Trophoblast cell (in vitro differentiated cells and primary cell): Measurements from ENCODE around the gene SPACA4.

ENCODE experiments used
- DNase-seq, 2 donors: peaks; one replicate each; pipeline ENCODE4 v3.0.0-alpha.2; 2016
- H2AFZ ChIP-seq: 2 replicates; pipeline ENCODE4 v1.6.1; 2013; ENCODE audit warnings: low read length, moderate library complexity, mild to moderate bottlenecking; ENCODE audit not compliant: insufficient read depth, poor library complexity
- H2AK5ac ChIP-seq: 2 replicates; pipeline ENCODE4 v1.6.1; 2013; ENCODE audit warnings: mild to moderate bottlenecking, low read length
- H2BK120ac ChIP-seq: 2 replicates; pipeline ENCODE4 v1.6.1; 2013; ENCODE audit warnings: low read length, mild to moderate bottlenecking, moderate library complexity; ENCODE audit not compliant: insufficient read depth, poor library complexity
- H2BK12ac ChIP-seq: 2 replicates; pipeline ENCODE4 v1.6.1; 2013; ENCODE audit warnings: mild to moderate bottlenecking, low read length, moderate library complexity
- H2BK5ac ChIP-seq: 2 replicates; pipeline ENCODE4 v1.6.1; 2013; ENCODE audit warnings: low read length, low read depth, moderate library complexity, mild to moderate bottlenecking; ENCODE audit not compliant: poor library complexity
- H3K14ac ChIP-seq: 2 replicates; pipeline ENCODE4 v1.6.1; 2013; ENCODE audit warnings: mild to moderate bottlenecking, low read length
- H3K18ac ChIP-seq: 2 replicates; pipeline ENCODE4 v1.6.1; 2013; ENCODE audit warnings: mild to moderate bottlenecking, low read length
- H3K23ac ChIP-seq: 2 replicates; pipeline ENCODE4 v1.6.1; 2013; ENCODE audit warnings: low read length
- H3K27ac ChIP-seq: 2 replicates; pipeline ENCODE4 v1.5.1; 2013; ENCODE audit warnings: low read depth, mild to moderate bottlenecking, inconsistent platforms, low read length, moderate library complexity
- H3K27me3 ChIP-seq: 2 replicates; pipeline ENCODE4 v1.6.1; 2013; ENCODE audit warnings: inconsistent platforms, mild to moderate bottlenecking, low read length, moderate library complexity; ENCODE audit not compliant: insufficient read depth
- H3K36me3 ChIP-seq, 2 experiments: 1 replicate in 1 of 2; 2 replicates in 1 of 2; pipeline ENCODE4 v1.6.1; 2013; ENCODE audit warnings: low read length in 2 of 2, mild to moderate bottlenecking in 2 of 2, moderate library complexity in 1 of 2; ENCODE audit not compliant: insufficient read depth in 2 of 2, control insufficient read depth in 1 of 2
- H3K4ac ChIP-seq: 2 replicates; pipeline ENCODE4 v1.6.1; 2013; ENCODE audit warnings: low read depth, mild to moderate bottlenecking, low read length, moderate library complexity
- H3K4me1 ChIP-seq, 2 experiments: 1 replicate in 1 of 2; 2 replicates in 1 of 2; pipeline ENCODE4 v1.6.1; 2013; ENCODE audit warnings: low read length in 2 of 2, mild to moderate bottlenecking in 2 of 2, moderate library complexity in 1 of 2; ENCODE audit not compliant: insufficient read depth in 2 of 2, control insufficient read depth in 1 of 2
- H3K4me2 ChIP-seq: 2 replicates; pipeline ENCODE4 v1.6.1; 2013; ENCODE audit warnings: inconsistent platforms, mild to moderate bottlenecking, low read length, moderate library complexity
- H3K4me3 ChIP-seq: 2 replicates; pipeline ENCODE4 v1.5.1; 2013; ENCODE audit warnings: mild to moderate bottlenecking, low read depth, low read length, inconsistent platforms
- H3K79me1 ChIP-seq: one replicate; pipeline ENCODE4 v1.6.1; 2013; ENCODE audit warnings: low read length
- H3K79me2 ChIP-seq: 2 replicates; pipeline ENCODE4 v1.6.1; 2013; ENCODE audit warnings: low read length, mild to moderate bottlenecking; ENCODE audit not compliant: control insufficient read depth, insufficient read depth, poor library complexity
- H3K9ac ChIP-seq: 2 replicates; pipeline ENCODE4 v1.6.1; 2013; ENCODE audit warnings: mild to moderate bottlenecking, low read length
- H3K9me3 ChIP-seq: 2 replicates; pipeline ENCODE4 v1.6.1; 2013; ENCODE audit warnings: low read depth, mild to moderate bottlenecking, control low read depth, inconsistent platforms, low read length; ENCODE audit not compliant: insufficient read depth
- H4K12ac ChIP-seq: 2 replicates; pipeline ENCODE4 v1.6.1; 2013; ENCODE audit warnings: low read depth, mild to moderate bottlenecking, low read length, moderate library complexity
- H4K8ac ChIP-seq: 2 replicates; pipeline ENCODE4 v1.6.1; 2013; ENCODE audit warnings: low read depth, mild to moderate bottlenecking, low read length, moderate library complexity
- H4K91ac ChIP-seq: one replicate; pipeline ENCODE4 v1.6.1; 2013; ENCODE audit warnings: low read depth, mild to moderate bottlenecking, low read length, moderate library complexity
- WGBS: extraction: QIAGEN DNeasy Blood & Tissue Kit; methylation state at CpG from one replicate; pipeline ENCODE4 v1.1.7; 2013; ENCODE audit warnings: missing lambda C conversion rate; ENCODE audit not compliant: insufficient read length, insufficient coverage; ENCODE audit errors: extremely low coverage; 5-methylcytosine and 5-hydroxymethylcytosine counted together

The SPACA4 gene

GRCh38 chr19:48596679-48597465 is 9.7 kb upstream of the SPACA4 start:
- Histone ChIP-seq H3K4me3 (no peak overlapping the region), H3K4me2 (no peak overlapping the region), H3K79me1 (no peaks in the 10 kb centered on the region), H3K18ac (no peak overlapping the region), H3K14ac (no peak overlapping the region), H2BK120ac (no peak overlapping the region), H3K4me1 (no peaks in the 10 kb centered on the region), H2AFZ (no peak overlapping the region), H2BK12ac (no peak overlapping the region), H4K12ac (no peak overlapping the region), H4K8ac (no peak overlapping the region), H4K91ac (no peak overlapping the region), H3K36me3 (no peaks in the 10 kb centered on the region), H3K4ac (no peak overlapping the region), H2AK5ac (no peak overlapping the region), H3K9me3 (no peaks in the 10 kb centered on the region), H3K23ac (no peak overlapping the region), H3K27me3 (no peaks in the 10 kb centered on the region), H2BK5ac (no peak overlapping the region), H3K79me2 (no peaks in the 10 kb centered on the region), H3K27ac (no peak overlapping the region), H3K9ac (no peak overlapping the region)
- DNase-seq: no peak
- no CpG with 5 or more reads among the region's 39 CpGs for WGBS

GRCh38 chr19:48598996-48599700 is 7.4 kb upstream of the SPACA4 start:
- no peak overlapping the region for H4K12ac ChIP-seq

GRCh38 chr19:48600679-48601417 is 5.7 kb upstream of the SPACA4 start:
- no peaks in the 10 kb centered on the region for H3K36me3 ChIP-seq
- DNase-seq: no peak
- WGBS: no CpG with 5 or more reads among the region's 21 CpGs
- H3K4ac ChIP-seq: no peak overlapping the region
- H3K23ac ChIP-seq: no peak overlapping the region
- H3K9ac ChIP-seq: no peak overlapping the region
- no peak overlapping the region for H2AK5ac ChIP-seq
- no peak overlapping the region for H3K14ac ChIP-seq
- H3K79me1 ChIP-seq: no peaks in the 10 kb centered on the region
- H4K91ac ChIP-seq: no peak overlapping the region
- H4K8ac ChIP-seq: no peak overlapping the region
- no peak overlapping the region for H2BK5ac ChIP-seq
- H3K4me1 ChIP-seq: no peaks in the 10 kb centered on the region
- H4K12ac ChIP-seq: no peak overlapping the region
- H3K4me3 ChIP-seq: no peak overlapping the region
- no peak overlapping the region for H2BK120ac ChIP-seq
- no peak overlapping the region for H2BK12ac ChIP-seq
- no peaks in the 10 kb centered on the region for H3K79me2 ChIP-seq
- H2AFZ ChIP-seq: no peak overlapping the region
- no peak overlapping the region for H3K27ac ChIP-seq
- H3K4me2 ChIP-seq: no peak overlapping the region
- no peaks in the 10 kb centered on the region for H3K9me3 ChIP-seq
- H3K27me3 ChIP-seq: no peaks in the 10 kb centered on the region
- no peak overlapping the region for H3K18ac ChIP-seq

More at GRCh38 chr19:48598996-48599700, 7.4 kb upstream of the SPACA4 start:
- H3K18ac ChIP-seq: no peak overlapping the region
- H2BK12ac ChIP-seq: no peak overlapping the region
- no peaks in the 10 kb centered on the region for H3K4me1 ChIP-seq
- no peak overlapping the region for H2BK5ac ChIP-seq
- H3K9ac ChIP-seq: no peak overlapping the region
- no peaks in the 10 kb centered on the region for H3K27me3 ChIP-seq
- no peak overlapping the region for H2AK5ac ChIP-seq
- H3K36me3 ChIP-seq: no peaks in the 10 kb centered on the region
- no peak overlapping the region for H4K91ac ChIP-seq
- H2BK120ac ChIP-seq: no peak overlapping the region
- H4K8ac ChIP-seq: no peak overlapping the region
- no CpG with 5 or more reads among the region's 30 CpGs for WGBS
- H3K23ac ChIP-seq: no peak overlapping the region
- DNase-seq: no peak
- H2AFZ ChIP-seq: no peak overlapping the region
- no peaks in the 10 kb centered on the region for H3K9me3 ChIP-seq
- H3K4me2 ChIP-seq: no peak overlapping the region
- H3K4ac ChIP-seq: no peak overlapping the region
- H3K79me1 ChIP-seq: no peaks in the 10 kb centered on the region
- H3K79me2 ChIP-seq: no peaks in the 10 kb centered on the region
- H3K4me3 ChIP-seq: no peak overlapping the region
- H3K27ac ChIP-seq: no peak overlapping the region
- H3K14ac ChIP-seq: no peak overlapping the region

- H3K9me3 ChIP-seq: no peaks in the 10 kb centered on the region
- no peaks in the 10 kb centered on the region for H3K79me2 ChIP-seq
- H4K12ac ChIP-seq: no peak overlapping the region
- H3K79me1 ChIP-seq: no peaks in the 10 kb centered on the region
- no peak overlapping the region for H3K23ac ChIP-seq
- H3K9ac ChIP-seq: no peak overlapping the region
- H3K14ac ChIP-seq: no peak overlapping the region
- H4K91ac ChIP-seq: no peak overlapping the region
- no peak overlapping the region for H3K4me2 ChIP-seq
- no peak overlapping the region for H4K8ac ChIP-seq
- no peaks in the 10 kb centered on the region for H3K36me3 ChIP-seq
- no peaks in the 10 kb centered on the region for H3K27me3 ChIP-seq
- no peaks in the 10 kb centered on the region for H3K4me1 ChIP-seq
- H3K18ac ChIP-seq: no peak overlapping the region
- no peak overlapping the region for H3K4ac ChIP-seq
- no CpG with 5 or more reads among the region's 9 CpGs for WGBS
- no peak overlapping the region for H2BK12ac ChIP-seq
- no peak overlapping the region for H2AFZ ChIP-seq
- no peak overlapping the region for H2AK5ac ChIP-seq
- no peak overlapping the region for H2BK5ac ChIP-seq
- no peak overlapping the region for H3K4me3 ChIP-seq
- no peak for DNase-seq
- no peak overlapping the region for H2BK120ac ChIP-seq
- no peak overlapping the region for H3K27ac ChIP-seq
Observed at GRCh38 chr19:48603001-48603400, 3.5 kb upstream of the SPACA4 start.
